Fibroblast of lung (primary cell): Measurements from ENCODE around the gene C1orf116. TPM values are rescaled to one million over a fixed set of nuclear protein-coding genes. Genes with fewer than 3 reads are reported as not detected.

Source experiments
- DNase-seq, 2 donors: peaks; one replicate each; pipeline versions ENCODE4 v3.0.0 to v3.0.0-alpha.2; 2010; ENCODE audit warnings: low read depth in 2 of 2
- H2AFZ ChIP-seq: 2 replicates; pipeline ENCODE4 v1.5.1; 2012; ENCODE audit warnings: low read length, control low read depth, inconsistent platforms
- H3K27ac ChIP-seq: 2 replicates; pipeline ENCODE4 v1.5.1; 2011; ENCODE audit warnings: low read length, control low read depth; ENCODE audit not compliant: insufficient read depth
- H3K27me3 ChIP-seq: 2 replicates; pipeline ENCODE4 v1.5.1; 2011; ENCODE audit warnings: mild to moderate bottlenecking, low read length; ENCODE audit not compliant: control insufficient read depth, insufficient read depth
- H3K36me3 ChIP-seq: 2 replicates; pipeline ENCODE4 v1.5.1; 2011; ENCODE audit warnings: low read length; ENCODE audit not compliant: control insufficient read depth, insufficient read depth
- H3K4me1 ChIP-seq: 2 replicates; pipeline ENCODE4 v1.5.1; 2011; ENCODE audit warnings: low read length; ENCODE audit not compliant: control insufficient read depth, insufficient read depth; ENCODE audit errors: extremely low read depth
- H3K4me2 ChIP-seq: 2 replicates; pipeline ENCODE4 v1.5.1; 2011; ENCODE audit warnings: low read length, control low read depth; ENCODE audit not compliant: insufficient read depth; ENCODE audit errors: extremely low read depth
- H3K4me3 ChIP-seq, 4 experiments: fragments of 200-600 bp in 1 of 4; sonication (generic) in 1 of 4; replicated peaks in 1 of 4; 2 replicates each; pipeline ENCODE4 v1.5.1; 2011 to 2016; ENCODE audit warnings: low read length in 4 of 4, low read depth in 3 of 4, mild to moderate bottlenecking in 3 of 4, control low read depth in 2 of 4, inconsistent platforms in 1 of 4, mixed read lengths in 1 of 4; ENCODE audit not compliant: insufficient read depth in 1 of 4; ENCODE audit errors: control extremely low read depth in 1 of 4
- H3K79me2 ChIP-seq: 2 replicates; pipeline ENCODE4 v1.5.1; 2012; ENCODE audit warnings: mild to moderate bottlenecking, low read length, inconsistent platforms; ENCODE audit not compliant: control insufficient read depth, insufficient read depth
- H3K9ac ChIP-seq: 2 replicates; pipeline ENCODE4 v1.5.1; 2011; ENCODE audit warnings: mild to moderate bottlenecking, low read length, control low read depth; ENCODE audit not compliant: insufficient read depth
- H3K9me3 ChIP-seq: 2 replicates; pipeline ENCODE4 v1.5.1; 2012; ENCODE audit warnings: low read depth, low read length; ENCODE audit not compliant: control insufficient read depth, insufficient read depth
- H4K20me1 ChIP-seq: 2 replicates; pipeline ENCODE4 v1.5.1; 2011; ENCODE audit warnings: low read length; ENCODE audit not compliant: control insufficient read depth, insufficient read depth; ENCODE audit errors: extremely low read depth
- EZH2 ChIP-seq: IDR thresholded peaks from 2 replicates; pipeline ENCODE4 v1.5.1; 2012; ENCODE audit warnings: low read length, control low read depth, mild to moderate bottlenecking; ENCODE audit errors: missing control alignments
- polyA plus RNA-seq, 2 donors: library from polyadenylated mRNA; depleted of rRNA in 1 of 2; stranded (reverse) in 1 of 2; unstranded in 1 of 2; fragments of >200 nt; gene quantifications; 2 replicates each; pipeline ENCODE4 v1.2.1, GENCODE V29; 2011 to 2012; ENCODE audit warnings: missing spikeins in 1 of 2
- total RNA-seq: library from RNA; depleted of rRNA; stranded (reverse); fragments of >200 nt; gene quantifications from 2 replicates; pipeline ENCODE4 v1.2.1, GENCODE V29; 2014
- TF ChIP-seq, protein P1 (sequence below), 2 donors: IDR thresholded peaks in 1 of 2; conservative IDR thresholded peaks in 1 of 2; 1 replicate in 1 of 2; 2 replicates in 1 of 2; pipeline ENCODE4 v1.5.1; 2011 to 2012; ENCODE audit warnings: low read length in 2 of 2, control low read depth in 1 of 2, inconsistent platforms in 1 of 2, low read depth in 1 of 2, mild to moderate bottlenecking in 1 of 2

C1orf116 gene
- total and polyA plus RNA-seq, 2 donors (not counting 1 experiment from before 2014, with no cell fraction given): 0.06 TPM; not detected in 1

DNA sequence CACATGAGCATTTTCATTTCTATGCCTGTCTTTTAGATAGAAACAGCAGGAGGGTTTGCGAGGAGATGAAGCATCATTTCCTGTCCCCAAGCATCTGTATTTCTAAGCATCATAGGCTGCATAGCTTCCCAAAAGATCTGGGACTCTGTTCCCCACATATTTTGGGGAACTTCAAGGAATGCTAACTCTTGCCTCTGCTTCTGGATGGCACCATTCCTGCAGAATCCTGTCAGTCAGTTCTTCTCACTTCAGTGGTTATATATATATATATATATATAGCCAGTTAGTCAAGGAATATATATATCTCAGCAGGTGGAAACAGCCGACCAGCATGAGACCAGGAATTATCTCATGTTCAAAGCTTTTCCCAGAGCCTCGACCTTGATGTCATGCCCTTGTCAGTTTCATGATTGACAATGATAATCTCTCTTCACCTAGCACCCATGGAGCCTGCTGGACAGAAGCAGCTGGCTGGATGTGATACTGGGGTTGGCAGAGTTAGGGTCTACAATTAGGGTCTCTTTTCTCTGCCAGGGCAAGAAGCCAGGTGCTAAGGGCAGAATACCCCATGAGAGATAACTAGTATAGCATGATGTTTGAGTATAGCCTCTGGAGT lies 22.9 kb upstream of the C1orf116 start:
- Histone ChIP-seq H3K36me3 (no peaks in the 10 kb centered on the region), H4K20me1 (no peaks in the 10 kb centered on the region), H3K4me1 (no peaks in the 10 kb centered on the region), H2AFZ (no peak overlapping the region), H3K9me3 (no peaks in the 10 kb centered on the region), H3K27me3 (no peaks in the 10 kb centered on the region), H3K4me2 (no peak overlapping the region), H3K4me3 (no peak overlapping the region), H3K9ac (no peak overlapping the region), H3K79me2 (peaks cover under 1% of the 10 kb centered on the region), H3K27ac (no peak overlapping the region)
- TF ChIP-seq, protein P1, sequence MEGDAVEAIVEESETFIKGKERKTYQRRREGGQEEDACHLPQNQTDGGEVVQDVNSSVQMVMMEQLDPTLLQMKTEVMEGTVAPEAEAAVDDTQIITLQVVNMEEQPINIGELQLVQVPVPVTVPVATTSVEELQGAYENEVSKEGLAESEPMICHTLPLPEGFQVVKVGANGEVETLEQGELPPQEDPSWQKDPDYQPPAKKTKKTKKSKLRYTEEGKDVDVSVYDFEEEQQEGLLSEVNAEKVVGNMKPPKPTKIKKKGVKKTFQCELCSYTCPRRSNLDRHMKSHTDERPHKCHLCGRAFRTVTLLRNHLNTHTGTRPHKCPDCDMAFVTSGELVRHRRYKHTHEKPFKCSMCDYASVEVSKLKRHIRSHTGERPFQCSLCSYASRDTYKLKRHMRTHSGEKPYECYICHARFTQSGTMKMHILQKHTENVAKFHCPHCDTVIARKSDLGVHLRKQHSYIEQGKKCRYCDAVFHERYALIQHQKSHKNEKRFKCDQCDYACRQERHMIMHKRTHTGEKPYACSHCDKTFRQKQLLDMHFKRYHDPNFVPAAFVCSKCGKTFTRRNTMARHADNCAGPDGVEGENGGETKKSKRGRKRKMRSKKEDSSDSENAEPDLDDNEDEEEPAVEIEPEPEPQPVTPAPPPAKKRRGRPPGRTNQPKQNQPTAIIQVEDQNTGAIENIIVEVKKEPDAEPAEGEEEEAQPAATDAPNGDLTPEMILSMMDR (conservative IDR thresholded peaks at IDR 0.05 in 1 of 2, IDR thresholded peaks at IDR 0.05 in 1 of 2; ENCODE audit: low read depth in 1 of 2, low read length in 2 of 2): no peak
- no peak for TF ChIP-seq EZH2
- DNase-seq: no peak

DNA sequence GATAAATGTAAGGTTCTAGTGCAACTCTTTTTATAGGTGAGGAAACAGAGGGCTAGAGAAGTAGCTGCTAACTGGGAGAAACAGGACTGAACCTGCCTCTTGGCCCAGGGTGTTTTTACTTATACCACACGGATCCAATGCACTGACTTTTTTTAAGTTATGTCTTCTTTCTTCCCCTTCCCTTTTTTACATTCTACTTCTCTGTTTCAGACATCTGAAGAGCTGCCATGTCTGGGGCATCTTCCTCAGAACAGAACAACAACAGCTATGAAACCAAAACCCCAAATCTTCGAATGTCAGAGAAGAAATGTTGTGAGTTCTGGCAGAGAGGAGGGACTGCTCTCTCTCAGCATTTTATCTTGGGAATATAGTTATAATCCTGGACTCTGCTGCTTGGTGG lies 21.9 kb upstream of the C1orf116 start:
- Histone ChIP-seq H3K4me2 (no peak overlapping the region), H3K9ac (no peak overlapping the region), H3K4me1 (no peaks in the 10 kb centered on the region), H3K79me2 (peaks cover 8% of the 10 kb centered on the region), H3K4me3 (no peak overlapping the region), H4K20me1 (no peaks in the 10 kb centered on the region), H2AFZ (no peak overlapping the region), H3K36me3 (no peaks in the 10 kb centered on the region), H3K9me3 (no peaks in the 10 kb centered on the region), H3K27ac (no peak overlapping the region), H3K27me3 (no peaks in the 10 kb centered on the region)
- TF ChIP-seq EZH2: no peak
- TF ChIP-seq, protein P1 (conservative IDR thresholded peaks at IDR 0.05 in 1 of 2, IDR thresholded peaks at IDR 0.05 in 1 of 2; ENCODE audit: low read depth in 1 of 2, low read length in 2 of 2): no peak
- DNase-seq: no peak

DNA sequence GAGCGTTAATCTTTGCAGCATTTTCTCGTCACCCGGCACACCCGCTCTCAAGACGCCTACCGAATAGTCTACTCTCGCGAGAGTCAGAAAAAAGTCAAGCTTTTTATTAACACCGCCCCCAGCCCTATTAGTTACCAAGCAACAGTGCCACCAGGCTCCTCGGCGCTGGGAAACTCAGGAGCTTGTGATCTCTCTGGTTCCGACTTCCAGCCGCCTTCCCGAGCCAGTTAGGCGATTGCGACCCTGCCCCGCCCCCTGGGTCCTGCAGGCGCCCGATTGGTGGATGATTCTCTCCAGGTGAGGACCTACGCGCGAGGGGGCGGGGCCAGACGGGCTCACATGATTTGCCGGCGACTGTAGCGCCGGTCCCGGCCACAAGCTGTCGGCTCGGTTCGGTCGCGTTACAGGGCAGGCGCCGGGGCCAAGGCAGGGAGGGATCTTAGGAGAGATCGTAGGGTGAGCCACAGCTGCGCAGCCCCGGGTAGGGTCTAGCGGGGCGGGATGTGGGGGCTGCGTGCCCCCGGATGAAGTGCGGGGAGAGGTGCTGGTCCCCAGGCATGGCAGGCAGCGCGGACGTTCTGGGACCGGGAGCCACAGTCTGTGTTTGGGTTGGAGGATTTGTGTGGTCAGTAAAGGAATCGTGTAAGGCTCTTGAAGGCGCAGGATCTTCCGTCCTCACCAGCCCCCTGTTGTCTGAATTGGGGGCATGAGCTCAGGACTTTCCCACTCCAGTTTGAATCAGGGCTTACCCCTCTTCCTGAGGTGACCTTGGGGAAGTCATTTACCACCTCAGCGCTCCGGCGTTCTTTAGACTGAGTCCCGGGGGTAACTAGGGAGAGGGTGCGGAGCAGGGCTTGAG lies 20.6 kb upstream of the C1orf116 start, which contains the start of gene PFKFB2:
TSS of gene PFKFB2 (plus strand) at position 365 of the 859 bp plus-strand sequence. CDS start 1,443 bp downstream, outside the sequence.
- no peaks in the 10 kb centered on the region for H3K4me1 ChIP-seq
- peaks cover 20% of the 10 kb centered on the region for H3K79me2 ChIP-seq
- H4K20me1 ChIP-seq: no peaks in the 10 kb centered on the region
- TF ChIP-seq, protein P1 (conservative IDR thresholded peaks at IDR 0.05 in 1 of 2, IDR thresholded peaks at IDR 0.05 in 1 of 2; ENCODE audit: low read depth in 1 of 2, low read length in 2 of 2): peak in 1 of 2 donors; percentile 4
- no peak for TF ChIP-seq EZH2
- H3K9me3 ChIP-seq: no peaks in the 10 kb centered on the region
- peak within 1 kb of the TSS; percentile 74 for H3K4me2 ChIP-seq
- H3K27ac ChIP-seq: peak within 1 kb of the TSS; percentile 42
- no peaks in the 10 kb centered on the region for H3K27me3 ChIP-seq
- peaks cover 5% of the 10 kb centered on the region for H3K36me3 ChIP-seq
- peak within 1 kb of the TSS; percentile 90 for H2AFZ ChIP-seq
- peak within 1 kb of the TSS; percentile 69 for H3K9ac ChIP-seq
- peak; percentile 91 to 95 for DNase-seq
- H3K4me3 ChIP-seq: peak within 1 kb of the TSS; percentile 48 to 99 (median 64)
